NK-92 (cell line): Measurements from ENCODE around the gene SEC14L1.

Experiments used
- DNase-seq: peaks from one replicate; lab custom pipeline; 2025; ENCODE audit not compliant: unreplicated experiment; lab: John Stamatoyannopoulos, UW

Gene SEC14L1

DNA sequence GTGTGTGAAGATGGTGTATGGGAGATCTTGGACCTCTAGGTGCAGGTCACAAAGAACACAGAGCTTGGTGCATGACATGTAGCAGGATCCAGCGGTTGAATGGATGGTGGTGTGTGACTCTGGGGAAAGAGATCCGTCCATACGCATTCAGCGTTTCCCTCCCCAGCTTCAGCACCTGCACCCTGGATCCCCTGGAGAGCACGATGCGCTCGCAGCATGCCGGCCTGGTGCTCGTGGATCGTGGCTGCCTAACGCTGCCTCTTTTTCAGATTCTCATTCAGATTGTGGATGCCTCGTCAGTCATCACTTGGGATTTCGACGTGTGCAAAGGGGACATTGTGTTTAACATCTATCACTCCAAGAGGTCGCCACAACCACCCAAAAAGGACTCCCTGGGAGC, 70.9 kb downstream of the SEC14L1 start:
- no peak for DNase-seq

DNA sequence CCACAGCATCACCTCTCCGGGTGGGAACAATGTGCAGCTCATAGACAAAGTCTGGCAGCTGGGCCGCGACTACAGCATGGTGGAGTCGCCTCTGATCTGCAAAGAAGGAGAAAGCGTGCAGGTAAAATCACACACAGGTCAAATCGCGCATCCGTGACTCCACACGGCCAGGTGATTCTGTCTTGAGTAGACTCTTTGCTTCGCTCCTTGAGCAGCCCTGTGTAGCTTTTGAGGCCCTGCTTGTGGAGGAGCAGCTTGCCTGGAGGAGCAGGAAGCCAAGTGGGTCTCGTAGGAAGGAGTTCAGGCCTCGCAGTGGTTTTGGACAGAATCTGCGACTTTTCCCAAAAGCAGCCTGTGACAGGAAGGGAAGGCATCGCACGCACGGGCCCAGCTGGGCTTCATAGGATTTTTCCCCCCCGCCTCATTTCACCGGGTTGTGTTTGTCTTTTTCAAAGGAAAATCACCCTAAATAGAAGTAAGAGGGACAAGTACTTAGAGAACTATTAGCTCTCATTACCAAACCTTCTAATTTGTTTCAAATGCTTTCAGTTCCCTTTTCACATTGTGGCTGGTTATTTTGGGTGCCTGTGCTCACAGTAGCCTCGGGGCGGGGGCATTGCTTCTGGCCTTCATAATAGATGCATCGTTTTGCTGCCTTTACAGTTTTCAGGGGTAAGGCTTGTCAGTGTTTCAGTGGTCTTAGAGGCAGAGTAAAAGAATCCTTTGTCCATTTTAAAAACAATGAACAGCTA, 71.5 kb downstream of the SEC14L1 start:
- no peak for DNase-seq

DNA sequence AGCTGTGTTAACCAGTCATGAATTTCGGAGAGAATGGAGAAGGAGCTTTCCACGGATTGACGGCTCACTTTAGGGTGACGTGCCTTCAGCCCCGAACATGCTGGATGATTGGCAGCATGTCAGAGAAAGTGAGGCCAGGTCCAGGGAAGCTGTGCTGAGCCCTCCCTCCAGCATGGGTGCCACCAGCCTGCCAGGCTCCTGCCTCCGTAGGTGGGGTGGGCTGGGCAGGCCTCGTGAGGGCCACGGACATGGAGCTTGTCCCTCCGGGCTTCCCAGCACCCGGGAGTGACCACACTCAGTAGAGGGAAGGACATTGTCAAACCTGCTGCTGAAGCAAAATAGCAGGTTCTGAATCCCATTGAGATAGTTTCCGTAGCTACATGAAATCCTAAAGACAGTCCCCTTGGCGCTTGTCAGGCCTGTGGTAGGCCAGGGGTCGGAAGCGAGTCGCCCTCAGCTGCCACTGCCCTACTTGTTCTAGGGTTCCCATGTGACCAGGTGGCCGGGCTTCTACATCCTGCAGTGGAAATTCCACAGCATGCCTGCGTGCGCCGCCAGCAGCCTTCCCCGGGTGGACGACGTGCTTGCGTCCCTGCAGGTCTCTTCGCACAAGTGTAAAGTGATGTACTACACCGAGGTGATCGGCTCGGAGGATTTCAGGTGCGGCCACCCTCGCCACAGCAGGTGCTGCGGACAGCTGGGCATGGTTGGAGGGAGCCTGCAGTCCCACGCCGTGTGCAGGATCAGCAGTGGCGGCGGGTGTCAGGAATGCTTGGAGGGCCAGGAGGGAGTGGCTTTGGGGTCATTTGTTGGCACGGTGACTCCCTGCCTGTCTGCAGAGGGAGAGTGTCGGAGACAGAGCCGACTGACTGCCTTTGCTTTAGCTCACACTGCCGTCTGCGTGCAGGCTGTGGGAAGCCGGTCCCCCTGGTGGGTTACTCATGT, 72.3 kb downstream of the SEC14L1 start:
- DNase-seq = no peak

DNA sequence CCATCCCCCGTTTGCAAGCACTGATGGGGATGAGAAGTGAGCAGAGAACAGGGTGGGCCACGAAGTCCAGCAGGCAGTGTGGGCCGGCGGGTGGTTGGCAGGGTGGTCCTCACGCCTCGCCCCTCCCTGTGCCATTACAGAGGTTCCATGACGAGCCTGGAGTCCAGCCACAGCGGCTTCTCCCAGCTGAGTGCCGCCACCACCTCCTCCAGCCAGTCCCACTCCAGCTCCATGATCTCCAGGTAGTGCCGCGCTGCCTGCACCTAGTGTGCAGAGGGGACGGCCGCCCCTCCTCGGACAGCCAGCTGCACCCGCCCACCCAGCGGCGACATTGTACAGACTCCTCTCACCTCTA, 73.0 kb downstream of the SEC14L1 start:
- DNase-seq = no peak

DNA sequence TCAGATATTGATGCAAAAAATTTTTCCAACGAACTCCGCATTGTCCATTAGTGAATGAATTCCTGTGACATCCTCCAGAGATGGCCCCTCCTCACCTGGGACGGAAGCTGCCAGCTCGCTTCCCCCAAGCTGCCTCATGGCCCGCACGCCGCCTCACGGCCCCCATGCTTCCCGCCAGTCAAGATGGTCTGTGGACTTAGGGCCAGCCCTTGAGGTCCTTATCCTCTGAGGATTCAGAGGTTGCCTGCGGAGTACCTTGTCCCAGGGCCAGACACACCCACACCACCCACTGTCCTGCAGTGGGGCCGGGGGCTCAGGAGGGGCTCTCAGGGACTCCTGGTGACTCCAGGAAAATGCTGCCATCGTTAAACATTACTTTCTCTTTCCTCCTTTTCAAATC, 73.6 kb downstream of the SEC14L1 start:
- DNase-seq = no peak

DNA sequence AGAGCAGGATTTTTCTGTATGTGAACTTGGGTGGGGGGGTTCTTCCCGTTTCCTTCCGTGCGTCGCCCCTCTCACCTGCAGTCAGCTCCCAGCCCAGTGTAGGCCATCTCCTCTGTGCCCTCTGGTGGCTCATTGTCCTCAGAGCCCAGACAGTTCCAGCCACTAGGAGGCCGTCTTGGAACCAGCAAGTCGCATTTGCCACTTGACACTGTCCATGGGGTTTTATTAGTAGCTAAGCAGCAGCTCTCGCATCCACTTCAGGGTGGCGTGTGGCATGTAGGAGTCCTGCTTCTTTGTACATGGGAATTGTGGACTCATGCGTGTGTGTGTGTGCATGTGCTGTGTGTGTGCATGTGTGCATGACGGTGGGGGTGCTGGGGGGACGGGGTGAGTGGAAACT, 74.0 kb downstream of the SEC14L1 start:
- no peak for DNase-seq

DNA sequence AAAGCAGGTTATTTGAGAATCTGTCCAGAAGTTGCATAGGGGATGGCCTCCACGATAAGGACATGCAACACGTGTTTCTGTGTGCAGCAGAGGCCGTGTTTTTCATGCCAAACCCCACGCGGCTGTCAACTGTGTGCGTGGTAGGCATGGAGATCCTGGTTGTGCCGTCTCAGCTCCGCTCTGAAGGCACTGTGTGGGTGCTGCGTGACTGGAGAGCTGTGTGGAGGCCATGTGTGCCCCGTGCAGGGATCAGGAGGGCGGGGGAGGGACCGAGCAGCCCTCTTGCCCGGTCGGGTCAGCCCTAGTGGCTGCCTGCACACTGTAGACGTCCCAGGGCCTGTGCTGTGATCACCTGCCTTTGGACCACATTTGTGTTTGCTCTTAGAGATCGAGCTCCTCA, 74.5 kb downstream of the SEC14L1 start:
- no peak for DNase-seq

DNA sequence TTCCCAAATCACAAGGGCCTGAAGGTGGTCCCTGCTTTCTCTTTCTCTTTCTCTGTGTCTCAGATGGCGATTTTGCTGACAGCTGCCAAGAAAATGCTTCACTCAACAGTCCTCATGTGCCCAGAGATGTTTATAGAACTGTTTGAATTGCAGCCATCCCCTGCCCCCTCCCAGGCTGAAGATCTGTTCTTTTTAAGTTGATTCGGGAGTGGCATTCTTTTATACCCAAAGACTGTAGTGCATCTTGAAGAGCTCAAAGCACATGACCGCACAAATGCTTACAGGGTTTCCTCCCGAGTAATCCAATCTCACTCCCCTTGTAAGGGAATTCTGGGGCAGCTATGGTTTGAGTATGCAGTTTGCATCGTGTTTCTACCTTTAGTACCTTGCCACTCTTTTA, 75.7 kb downstream of the SEC14L1 start:
- no peak for DNase-seq

DNA sequence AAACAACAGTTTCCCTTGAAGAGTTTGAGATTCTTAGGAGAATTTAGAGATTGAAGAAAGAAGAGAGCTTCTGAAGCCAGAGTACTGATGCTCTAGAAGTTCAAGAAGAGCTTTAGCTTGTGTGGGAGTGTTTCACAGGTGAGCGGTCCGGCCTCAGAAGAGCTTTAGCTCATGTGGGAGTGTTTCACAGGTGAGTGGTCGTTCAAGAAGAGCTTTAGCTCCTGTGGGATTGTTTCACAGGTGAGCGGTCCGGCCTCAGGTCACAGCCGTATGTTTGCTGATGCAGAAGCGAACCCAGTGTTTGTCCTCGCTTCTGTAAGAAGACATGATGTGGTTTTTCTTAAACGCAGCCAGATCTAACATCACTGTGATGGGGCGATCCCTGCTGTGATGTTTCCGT, 76.4 kb downstream of the SEC14L1 start:
- no peak for DNase-seq

DNA sequence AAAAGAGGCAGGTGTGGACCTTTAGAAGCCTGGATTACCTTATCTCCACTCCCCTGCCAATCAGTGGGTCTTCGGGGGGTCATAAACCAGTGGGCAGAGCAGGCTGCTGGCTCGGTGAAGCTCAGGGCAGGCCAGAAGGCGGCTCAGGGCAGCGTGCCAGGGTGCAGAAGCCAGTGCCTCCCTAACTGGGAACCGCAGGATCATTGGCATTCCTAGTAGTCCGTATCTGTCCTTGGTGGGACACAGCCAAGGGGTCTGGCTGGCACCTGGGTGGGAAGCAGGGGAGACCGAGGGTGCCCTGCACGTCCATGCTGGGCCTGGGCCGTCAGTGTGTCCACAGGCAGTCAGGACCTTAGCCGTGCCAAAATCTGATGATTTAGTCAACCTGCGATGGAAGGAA, 76.8 kb downstream of the SEC14L1 start:
- DNase-seq = no peak

DNA sequence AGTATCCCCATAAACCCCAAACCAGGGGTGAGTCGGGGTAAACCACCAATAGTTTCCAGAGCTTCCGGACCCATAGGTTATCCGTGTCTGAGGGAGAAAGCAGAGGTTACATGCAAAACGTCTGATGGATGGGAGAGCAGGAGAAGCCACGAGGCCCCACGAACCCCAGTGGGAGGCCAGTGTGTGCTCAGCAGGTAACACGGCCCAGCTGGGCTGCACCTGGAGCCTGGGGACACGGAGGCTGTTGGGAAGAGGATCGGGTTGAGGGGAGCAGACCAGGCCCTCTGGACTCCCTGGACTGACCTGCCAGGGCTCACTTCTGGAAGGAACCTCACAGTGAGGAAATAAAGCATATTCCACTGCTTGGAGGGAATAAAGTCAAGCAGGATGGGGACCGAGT, 78.1 kb downstream of the SEC14L1 start:
- DNase-seq = no peak

DNA sequence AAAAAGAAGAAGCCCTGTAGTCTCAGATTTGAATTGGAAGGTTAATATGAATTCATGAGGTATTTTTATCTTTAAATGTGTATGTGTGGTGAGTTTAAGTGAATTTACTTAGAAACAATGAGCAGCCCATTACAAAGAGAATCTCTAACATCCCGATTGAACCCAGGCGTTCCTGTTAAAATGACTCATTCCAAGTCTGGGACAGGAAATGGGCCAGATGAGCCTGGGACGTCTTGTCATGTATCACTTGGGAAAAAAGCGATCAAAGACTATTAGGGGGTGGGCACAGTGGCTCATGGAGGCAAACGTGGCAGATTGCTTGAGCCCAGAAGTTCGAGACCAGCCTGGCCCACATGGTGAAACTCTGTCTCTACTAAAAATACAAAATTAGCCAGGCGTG, 81.6 kb downstream of the SEC14L1 start:
- no peak for DNase-seq

DNA sequence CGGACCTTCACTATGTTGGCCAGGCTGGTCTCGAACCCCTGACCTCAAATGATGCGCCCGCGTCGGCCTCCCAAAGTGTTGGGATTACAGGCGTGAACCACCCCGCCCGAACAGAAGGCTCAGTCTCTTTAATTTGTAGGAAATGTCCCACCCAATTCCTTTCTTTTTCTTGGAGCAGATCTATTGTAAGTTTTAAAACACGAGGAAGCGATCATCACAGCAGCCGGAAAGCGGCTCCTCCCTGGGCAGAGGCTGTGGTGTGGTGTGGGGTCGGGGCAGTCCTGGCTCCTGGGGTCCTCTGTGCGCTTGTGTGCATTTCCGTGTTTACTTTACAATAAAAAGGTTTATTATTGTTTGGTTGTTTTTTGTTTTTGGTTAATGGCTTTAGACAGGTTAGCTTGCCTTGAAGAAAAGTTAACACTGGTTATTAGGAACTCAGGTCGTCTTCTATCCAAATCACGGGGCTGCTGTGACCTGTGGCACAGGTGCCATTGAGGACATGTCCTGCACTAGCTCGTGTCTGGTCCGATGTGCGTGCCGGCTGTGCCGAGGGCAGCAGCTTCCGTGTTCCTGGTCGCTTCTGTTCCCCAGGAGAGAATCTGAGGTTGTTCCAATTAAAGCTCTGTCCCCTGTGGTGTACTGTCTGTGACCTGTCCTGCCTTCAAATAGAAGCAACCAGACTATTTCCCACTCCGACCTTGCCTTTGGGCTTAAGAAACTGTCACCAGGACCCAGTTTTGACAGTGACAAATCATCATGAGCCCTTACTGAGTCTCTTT, 83.1 kb downstream of the SEC14L1 start:
- DNase-seq = no peak

DNA sequence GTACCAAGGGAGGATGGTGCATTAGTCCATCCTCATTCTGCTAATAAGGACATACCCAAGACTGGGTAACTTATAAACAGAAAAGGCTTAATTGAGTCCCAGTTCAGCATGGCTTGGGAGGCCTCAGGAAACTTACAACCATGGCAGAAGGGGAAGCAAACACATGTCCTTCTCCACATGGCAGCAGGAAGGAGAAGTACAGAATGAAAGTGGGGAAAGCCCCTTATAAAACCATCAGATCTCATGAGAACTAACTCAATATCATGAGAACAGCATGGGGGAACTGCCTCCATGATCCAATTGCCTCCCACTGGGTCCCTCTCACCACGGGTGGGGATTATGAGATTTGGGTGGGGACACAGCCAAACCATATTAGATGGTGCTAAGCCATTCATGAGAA, 84.5 kb downstream of the SEC14L1 start:
- DNase-seq = no peak

DNA sequence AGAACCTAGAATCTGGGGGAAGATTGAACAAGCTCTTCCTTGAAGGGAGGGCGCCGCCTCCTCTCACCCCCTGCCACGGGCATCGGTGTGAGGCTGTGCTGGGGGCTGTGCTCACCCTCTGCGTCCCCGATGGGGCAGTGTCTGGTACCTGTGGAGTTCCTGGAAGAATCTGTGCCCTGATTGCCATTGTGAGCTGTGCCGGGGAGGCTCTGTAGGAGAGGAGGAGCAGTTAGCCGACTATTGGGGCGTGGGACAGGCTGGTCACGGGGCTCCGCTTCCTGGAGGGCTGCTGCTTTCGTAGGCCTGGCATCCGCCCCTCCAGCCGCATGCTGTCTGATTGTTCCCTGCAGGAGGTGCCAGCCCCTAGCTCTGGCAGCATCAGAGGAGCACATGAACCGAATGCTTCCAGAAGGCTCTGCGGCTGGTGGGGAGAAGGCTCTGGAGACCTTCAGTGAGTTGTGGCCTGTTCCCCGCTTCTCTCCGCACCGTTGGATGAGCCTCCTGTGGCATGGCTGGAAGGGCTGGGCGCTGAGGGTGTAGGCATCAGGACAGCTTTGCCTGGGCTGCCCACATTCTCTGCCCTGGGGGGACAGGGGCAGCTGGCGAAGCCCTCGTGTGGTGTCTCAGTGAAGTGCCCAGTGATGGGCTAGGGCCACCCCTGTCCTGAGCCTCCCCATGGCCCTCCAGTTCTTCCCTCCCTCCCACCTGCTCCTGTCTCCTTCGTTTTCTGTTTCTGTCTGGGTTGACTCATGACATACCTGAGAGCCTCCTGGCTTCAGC, 86.9 kb downstream of the SEC14L1 start:
- no peak for DNase-seq

DNA sequence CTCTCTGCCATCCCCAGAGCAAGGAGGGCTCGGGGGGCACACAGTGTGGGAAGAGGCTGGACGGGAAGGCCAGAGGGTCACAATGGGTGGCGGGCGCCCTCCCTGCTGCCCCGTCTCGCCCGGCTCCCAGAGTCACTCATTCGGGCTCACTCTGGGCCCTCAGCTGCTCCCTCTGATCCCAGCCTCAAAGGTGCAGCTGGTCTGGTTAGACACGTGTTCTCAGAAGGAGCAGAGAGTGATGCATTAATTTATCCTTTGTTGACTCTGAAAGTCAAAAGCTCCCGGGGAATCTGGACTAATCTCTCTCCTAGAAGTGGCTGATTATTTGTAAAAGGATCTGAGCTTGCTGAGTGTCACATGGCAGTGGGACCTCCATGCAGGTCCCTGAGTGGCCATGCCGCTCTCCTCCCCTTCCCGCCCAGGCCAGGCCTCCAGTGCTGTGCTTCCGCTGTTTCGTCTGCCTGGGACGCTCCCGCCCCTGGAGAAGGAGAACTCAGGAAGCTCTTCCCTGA, 87.5 kb downstream of the SEC14L1 start:
- no peak for DNase-seq

DNA sequence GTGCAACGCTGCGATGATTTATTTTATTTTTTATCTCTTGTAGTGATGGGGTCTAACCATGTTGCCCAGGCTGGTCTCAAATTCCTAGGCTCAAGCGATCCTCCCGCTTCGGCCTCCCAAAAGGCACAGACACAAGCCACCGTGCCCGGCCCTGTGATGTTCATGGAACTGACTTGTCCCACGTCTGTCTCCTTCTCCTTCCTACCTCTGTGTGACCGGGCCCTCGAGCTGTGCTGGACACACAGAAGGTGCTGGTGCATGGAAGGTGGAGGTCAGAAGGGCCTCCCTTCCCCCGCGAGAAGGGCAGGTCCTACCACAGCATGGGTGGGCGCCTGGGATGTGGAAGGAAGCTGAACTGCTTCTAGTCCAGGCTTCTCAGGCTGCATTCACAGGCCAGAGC, 88.0 kb downstream of the SEC14L1 start:
- no peak for DNase-seq

DNA sequence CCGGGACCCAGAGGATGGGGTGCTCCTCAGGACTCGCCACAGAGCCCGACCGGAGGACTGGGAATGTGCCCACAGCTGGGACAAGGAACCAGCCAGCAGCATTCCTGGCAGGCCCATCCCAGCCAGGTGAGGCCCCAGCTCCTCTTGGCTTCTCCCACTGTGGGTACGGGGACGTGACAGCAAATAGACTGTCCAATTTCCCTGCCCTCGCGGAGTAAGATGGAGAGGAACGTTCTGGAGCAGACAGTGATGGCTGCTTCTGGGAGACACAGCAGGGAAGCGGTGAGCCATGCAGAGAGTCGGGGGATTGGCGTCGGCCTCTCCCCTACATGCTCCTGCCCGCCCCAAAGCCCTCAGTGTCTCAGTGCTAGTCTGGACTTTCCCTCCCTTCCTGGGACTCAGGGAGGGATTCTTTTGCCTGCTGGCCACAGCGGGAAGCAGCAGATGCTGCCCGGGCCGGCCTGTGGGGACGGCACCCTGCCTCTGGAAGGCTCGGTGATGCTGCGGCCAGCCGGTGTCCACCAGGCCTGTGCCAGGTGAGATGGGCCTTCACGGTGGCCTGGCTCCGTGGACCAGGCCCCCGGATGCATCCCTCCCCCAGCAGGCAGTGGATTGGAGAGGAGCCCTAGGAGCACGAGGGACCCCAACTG, 89.1 kb downstream of the SEC14L1 start:
- DNase-seq = no peak

DNA sequence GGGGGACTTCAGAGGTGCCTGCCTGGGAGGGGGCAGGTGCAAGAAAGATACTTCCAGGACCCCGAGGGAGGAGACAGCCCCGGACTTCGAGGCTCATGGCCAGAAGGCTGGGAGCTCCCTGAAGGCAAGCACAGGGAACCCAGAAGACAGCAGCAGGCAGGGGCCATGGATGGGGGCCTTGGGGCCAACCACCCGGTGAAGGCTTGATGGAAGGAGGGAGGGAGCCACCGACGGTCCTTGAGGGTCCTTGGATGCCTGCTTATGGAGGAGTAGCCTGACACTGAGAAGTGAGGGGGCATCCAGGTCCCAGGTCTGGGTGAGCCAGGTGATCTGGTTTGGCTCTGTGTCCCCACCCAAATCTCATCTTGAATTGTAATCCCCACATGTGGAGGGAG, 89.7 kb downstream of the SEC14L1 start:
- DNase-seq = no peak
